ENCODE results near the gene RELA.

RELA gene

GRCh38 chr11:65619281-65619928, 43.3 kb downstream of the RELA start:
- Histone ChIP-seq H3K36me3 (ENCODE audit: control insufficient read depth, insufficient read depth, low read length) (no peaks in the 10 kb centered on the region), H3K4me3 (ENCODE audit: low read depth, low read length) (no peak overlapping the region), H3K4me1 (peaks cover 5% of the 10 kb centered on the region), H3K27me3 (ENCODE audit: control insufficient read depth, insufficient read depth, low read length) (no peaks in the 10 kb centered on the region), H2AFZ (no peak overlapping the region), H3K9ac (no peak overlapping the region), H3K4me2 (ENCODE audit: low read length) (no peak overlapping the region), H3K9me3 (ENCODE audit: control insufficient read depth, low read length) (no peaks in the 10 kb centered on the region), H3K79me2 (peaks cover 2% of the 10 kb centered on the region), H3K27ac (no peak overlapping the region)
- TF ChIP-seq, protein P1, sequence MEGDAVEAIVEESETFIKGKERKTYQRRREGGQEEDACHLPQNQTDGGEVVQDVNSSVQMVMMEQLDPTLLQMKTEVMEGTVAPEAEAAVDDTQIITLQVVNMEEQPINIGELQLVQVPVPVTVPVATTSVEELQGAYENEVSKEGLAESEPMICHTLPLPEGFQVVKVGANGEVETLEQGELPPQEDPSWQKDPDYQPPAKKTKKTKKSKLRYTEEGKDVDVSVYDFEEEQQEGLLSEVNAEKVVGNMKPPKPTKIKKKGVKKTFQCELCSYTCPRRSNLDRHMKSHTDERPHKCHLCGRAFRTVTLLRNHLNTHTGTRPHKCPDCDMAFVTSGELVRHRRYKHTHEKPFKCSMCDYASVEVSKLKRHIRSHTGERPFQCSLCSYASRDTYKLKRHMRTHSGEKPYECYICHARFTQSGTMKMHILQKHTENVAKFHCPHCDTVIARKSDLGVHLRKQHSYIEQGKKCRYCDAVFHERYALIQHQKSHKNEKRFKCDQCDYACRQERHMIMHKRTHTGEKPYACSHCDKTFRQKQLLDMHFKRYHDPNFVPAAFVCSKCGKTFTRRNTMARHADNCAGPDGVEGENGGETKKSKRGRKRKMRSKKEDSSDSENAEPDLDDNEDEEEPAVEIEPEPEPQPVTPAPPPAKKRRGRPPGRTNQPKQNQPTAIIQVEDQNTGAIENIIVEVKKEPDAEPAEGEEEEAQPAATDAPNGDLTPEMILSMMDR (IDR thresholded peaks at IDR 0.05), result no peak

- no peaks in the 10 kb centered on the region for H3K79me2 ChIP-seq
Observed at GRCh38 chr11:65618763-65619162, 44.0 kb downstream of the RELA start.

DNA sequence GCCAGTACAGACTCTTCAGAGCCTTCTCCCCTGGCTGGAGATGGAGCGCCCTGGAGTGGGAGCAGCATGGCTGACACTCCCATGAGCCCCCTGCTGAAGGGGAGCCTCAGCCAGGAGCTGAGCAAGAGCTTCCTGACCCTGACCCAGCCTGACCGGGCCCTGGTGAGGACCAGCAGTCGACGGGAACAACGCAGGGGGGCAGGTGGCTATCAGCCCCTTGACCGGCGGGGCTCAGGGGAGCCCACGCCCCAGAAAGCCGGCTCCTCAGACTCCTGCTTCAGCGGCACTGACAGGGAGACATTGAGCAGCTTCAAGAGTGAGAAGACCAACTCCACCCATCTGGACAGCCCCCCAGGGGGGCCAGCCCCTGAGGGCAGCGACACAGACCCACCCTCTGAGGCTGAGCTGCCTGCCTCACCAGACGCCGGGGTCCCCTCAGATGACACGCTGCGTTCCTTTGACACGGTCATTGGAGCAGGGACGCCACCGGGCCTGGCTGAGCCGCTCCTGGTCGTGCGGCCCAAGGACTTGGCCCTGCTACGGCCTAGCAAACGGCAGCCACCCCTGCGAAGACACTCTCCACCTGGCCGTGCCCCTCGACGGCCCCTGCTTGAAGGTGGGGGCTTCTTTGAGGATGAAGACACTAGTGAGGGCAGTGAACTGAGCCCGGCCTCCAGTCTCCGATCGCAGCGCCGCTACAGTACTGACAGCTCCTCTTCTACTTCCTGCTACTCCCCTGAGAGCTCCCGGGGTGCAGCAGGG, 44.5 kb downstream of the RELA start:
- H3K27me3 ChIP-seq (ENCODE audit: control insufficient read depth, insufficient read depth, low read length), result no peaks in the 10 kb centered on the region
- peaks cover 5% of the 10 kb centered on the region for H3K4me1 ChIP-seq
- no peaks in the 10 kb centered on the region for H3K36me3 ChIP-seq (ENCODE audit: control insufficient read depth, insufficient read depth, low read length)
- H3K9ac ChIP-seq, result no peak overlapping the region
- no peaks in the 10 kb centered on the region for H3K79me2 ChIP-seq
- TF ChIP-seq, protein P1 (IDR thresholded peaks at IDR 0.05), result no peak
- no peak overlapping the region for H3K4me2 ChIP-seq (ENCODE audit: low read length)
- no peak overlapping the region for H2AFZ ChIP-seq
- H3K27ac ChIP-seq, result no peak overlapping the region
- H3K9me3 ChIP-seq (ENCODE audit: control insufficient read depth, low read length), result no peaks in the 10 kb centered on the region
- H3K4me3 ChIP-seq (ENCODE audit: low read depth, low read length), result no peak overlapping the region

More at GRCh38 chr11:65618763-65619162, 44.0 kb downstream of the RELA start:
- H3K36me3 ChIP-seq (ENCODE audit: control insufficient read depth, insufficient read depth, low read length), result no peaks in the 10 kb centered on the region
- H2AFZ ChIP-seq, result no peak overlapping the region
- H3K4me1 ChIP-seq, result peaks cover 5% of the 10 kb centered on the region
- H3K4me2 ChIP-seq (ENCODE audit: low read length), result no peak overlapping the region
- H3K9me3 ChIP-seq (ENCODE audit: control insufficient read depth, low read length), result no peaks in the 10 kb centered on the region
- no peaks in the 10 kb centered on the region for H3K27me3 ChIP-seq (ENCODE audit: control insufficient read depth, insufficient read depth, low read length)
- no peak overlapping the region for H3K4me3 ChIP-seq (ENCODE audit: low read depth, low read length)
- TF ChIP-seq, protein P1 (IDR thresholded peaks at IDR 0.05), result no peak
- no peak overlapping the region for H3K27ac ChIP-seq
- no peak overlapping the region for H3K9ac ChIP-seq

GRCh38 chr11:65617136-65617850, 45.4 kb downstream of the RELA start:
- Histone ChIP-seq H3K4me2 (ENCODE audit: low read length) (no peak overlapping the region), H2AFZ (no peak overlapping the region), H3K27ac (no peak overlapping the region), H3K9ac (no peak overlapping the region), H3K36me3 (ENCODE audit: control insufficient read depth, insufficient read depth, low read length) (no peaks in the 10 kb centered on the region), H3K4me1 (peaks cover 5% of the 10 kb centered on the region), H3K27me3 (ENCODE audit: control insufficient read depth, insufficient read depth, low read length) (no peaks in the 10 kb centered on the region), H3K9me3 (ENCODE audit: control insufficient read depth, low read length) (no peaks in the 10 kb centered on the region), H3K79me2 (no peaks in the 10 kb centered on the region), H3K4me3 (ENCODE audit: low read depth, low read length) (no peak overlapping the region)
- TF ChIP-seq, protein P1 (IDR thresholded peaks at IDR 0.05), result no peak
